WTC11 (cell line): Measurements from ENCODE around the gene RAB15. TPM values are rescaled to one million over a fixed set of nuclear protein-coding genes. Genes with fewer than 3 reads are reported as not detected.

Source experiments
- ATAC-seq: fragments of 200-7000 bp; cut with Tn5 transposase; 2 replicates; pipeline ENCODE4 v1.10.0; 2021; ENCODE audit warnings: mild to moderate bottlenecking, moderate library complexity
- CTCF ChIA-PET: fragments of 300-600 bp; sonication (Branson Sonifier 250); formaldehyde crosslinking; loops from one replicate; lab custom pipeline; 2021; ENCODE audit warnings: antibody characterized with exemption; lab: Charles Lee
- POLR2A ChIA-PET: fragments of 350-600 bp; sonication (Branson Sonifier 250); formaldehyde crosslinking; loops from one replicate; lab custom pipeline; 2021; ENCODE audit warnings: antibody characterized with exemption; lab: Charles Lee
- DNase-seq: peaks from one replicate; pipeline ENCODE4 v3.0.0; 2021; ENCODE audit warnings: low spot score
- H3K27ac Mint-ChIP-seq: 2 replicates; pipeline ENCODE4 v1.8.0; 2021; ENCODE audit warnings: mixed read lengths
- H3K27me3 Mint-ChIP-seq: 2 replicates; pipeline ENCODE4 v1.8.0; 2021; ENCODE audit warnings: low read depth, mild to moderate bottlenecking, moderate library complexity, mixed read lengths
- H3K36me3 Mint-ChIP-seq: 2 replicates; pipeline ENCODE4 v1.8.0; 2021; ENCODE audit warnings: mixed read lengths
- H3K4me1 Mint-ChIP-seq: 2 replicates; pipeline ENCODE4 v1.8.0; 2022; ENCODE audit warnings: mixed read lengths
- H3K4me3 Mint-ChIP-seq: 2 replicates; pipeline ENCODE4 v1.8.0; 2021; ENCODE audit warnings: mild to moderate bottlenecking, moderate library complexity, mixed read lengths
- H3K9me3 Mint-ChIP-seq: 2 replicates; pipeline ENCODE4 v1.8.0; 2021; ENCODE audit warnings: mixed read lengths
- FOXP1 ChIP-seq: sonication (generic); formaldehyde crosslinking; IDR thresholded peaks from 2 replicates; pipeline ENCODE4 v1.8.0; 2022; ENCODE audit warnings: missing genetic modification reagents, mild to moderate bottlenecking, moderate library complexity, borderline replicate concordance
- GABPB1 ChIP-seq: sonication (generic); formaldehyde crosslinking; IDR thresholded peaks from 2 replicates; pipeline ENCODE4 v1.8.1; 2023; ENCODE audit warnings: mild to moderate bottlenecking, missing genetic modification reagents
- HMGA2 ChIP-seq: fragments of 250-450 bp; sonication (Bioruptor Pico); IDR thresholded peaks from 2 replicates; pipeline ENCODE4 v1.4.0; 2021; ENCODE audit warnings: mild to moderate bottlenecking, moderate library complexity
- OVOL2 ChIP-seq: fragments of 250-450 bp; sonication (Bioruptor Pico); IDR thresholded peaks from 2 replicates; pipeline ENCODE4 v1.9.0; 2021; ENCODE audit warnings: mild to moderate bottlenecking, borderline replicate concordance
- SOX15 ChIP-seq: fragments of 250-450 bp; sonication (Bioruptor Pico); IDR thresholded peaks from 2 replicates; pipeline ENCODE4 v1.9.0; 2021; ENCODE audit warnings: mild to moderate bottlenecking
- SP1 ChIP-seq: sonication (generic); formaldehyde crosslinking; conservative IDR thresholded peaks from 2 replicates; pipeline ENCODE4 v1.8.1; 2022; ENCODE audit warnings: missing genetic modification reagents
- TCF7 ChIP-seq: sonication (generic); formaldehyde crosslinking; IDR thresholded peaks from 2 replicates; pipeline ENCODE4 v1.8.0; 2022; ENCODE audit warnings: mild to moderate bottlenecking, low read depth, missing genetic modification reagents, moderate library complexity
- TP53 ChIP-seq: sonication (generic); formaldehyde crosslinking; IDR thresholded peaks from 2 replicates; pipeline ENCODE4 v1.8.1; 2023; ENCODE audit warnings: mild to moderate bottlenecking, missing genetic modification reagents
- ZNF232 ChIP-seq: sonication (generic); formaldehyde crosslinking; IDR thresholded peaks from 2 replicates; pipeline ENCODE4 v1.8.0; 2022; ENCODE audit warnings: mild to moderate bottlenecking, missing genetic modification reagents
- ZNF416 ChIP-seq: fragments of 250-450 bp; sonication (Bioruptor Pico); IDR thresholded peaks from 2 replicates; pipeline ENCODE4 v1.9.0; 2021; ENCODE audit warnings: mild to moderate bottlenecking, inconsistent platforms
- ZNF671 ChIP-seq: fragments of 250-450 bp; sonication (Bioruptor Pico); IDR thresholded peaks from 2 replicates; pipeline ENCODE4 v1.8.0; 2021; ENCODE audit warnings: mild to moderate bottlenecking
- total RNA-seq: library from RNA; stranded (reverse); gene quantifications from 3 replicates; pipeline ENCODE4 v1.2.3, GENCODE V29; 2021
- TF ChIP-seq, protein P1 (sequence below): sonication (generic); formaldehyde crosslinking; IDR thresholded peaks from 2 replicates; pipeline ENCODE4 v1.8.1; 2022; ENCODE audit warnings: mild to moderate bottlenecking, moderate library complexity, missing genetic modification reagents
- TF ChIP-seq, protein P2 (sequence below): sonication (generic); formaldehyde crosslinking; IDR thresholded peaks from 2 replicates; pipeline ENCODE4 v1.8.1; 2023; ENCODE audit warnings: mild to moderate bottlenecking, missing genetic modification reagents, borderline replicate concordance
- TF ChIP-seq, protein P3 (sequence below): sonication (generic); formaldehyde crosslinking; IDR thresholded peaks from 2 replicates; pipeline ENCODE4 v1.8.1; 2023; ENCODE audit warnings: mild to moderate bottlenecking, missing genetic modification reagents, moderate library complexity
- TF ChIP-seq, protein P4 (sequence below): sonication (generic); formaldehyde crosslinking; conservative IDR thresholded peaks from 2 replicates; pipeline ENCODE4 v1.8.1; 2023; ENCODE audit warnings: mild to moderate bottlenecking, low read depth, missing genetic modification reagents, moderate library complexity
- TF ChIP-seq, protein P5 (sequence below): sonication (generic); formaldehyde crosslinking; IDR thresholded peaks from 2 replicates; pipeline ENCODE4 v1.8.1; 2023; ENCODE audit warnings: mild to moderate bottlenecking, missing genetic modification reagents
- TF ChIP-seq, protein P6 (sequence below): sonication (generic); formaldehyde crosslinking; IDR thresholded peaks from 2 replicates; pipeline ENCODE4 v1.8.1; 2022; ENCODE audit warnings: low read depth, missing genetic modification reagents, borderline replicate concordance
- TF ChIP-seq, protein P7 (sequence below): sonication (generic); formaldehyde crosslinking; IDR thresholded peaks from 2 replicates; pipeline ENCODE4 v1.8.0; 2023; ENCODE audit warnings: missing genetic modification reagents
- TF ChIP-seq, protein P8 (sequence below): sonication (generic); formaldehyde crosslinking; IDR thresholded peaks from 2 replicates; pipeline ENCODE4 v1.8.1; 2022; ENCODE audit warnings: missing genetic modification reagents, borderline replicate concordance
- TF ChIP-seq, protein P9 (sequence below): sonication (generic); formaldehyde crosslinking; IDR thresholded peaks from 2 replicates; pipeline ENCODE4 v1.8.1; 2023; ENCODE audit warnings: mild to moderate bottlenecking, missing genetic modification reagents, moderate library complexity

RAB15 gene
- total RNA-seq, 1 experiment from 2014 or later, result 49.1 TPM

DNA sequence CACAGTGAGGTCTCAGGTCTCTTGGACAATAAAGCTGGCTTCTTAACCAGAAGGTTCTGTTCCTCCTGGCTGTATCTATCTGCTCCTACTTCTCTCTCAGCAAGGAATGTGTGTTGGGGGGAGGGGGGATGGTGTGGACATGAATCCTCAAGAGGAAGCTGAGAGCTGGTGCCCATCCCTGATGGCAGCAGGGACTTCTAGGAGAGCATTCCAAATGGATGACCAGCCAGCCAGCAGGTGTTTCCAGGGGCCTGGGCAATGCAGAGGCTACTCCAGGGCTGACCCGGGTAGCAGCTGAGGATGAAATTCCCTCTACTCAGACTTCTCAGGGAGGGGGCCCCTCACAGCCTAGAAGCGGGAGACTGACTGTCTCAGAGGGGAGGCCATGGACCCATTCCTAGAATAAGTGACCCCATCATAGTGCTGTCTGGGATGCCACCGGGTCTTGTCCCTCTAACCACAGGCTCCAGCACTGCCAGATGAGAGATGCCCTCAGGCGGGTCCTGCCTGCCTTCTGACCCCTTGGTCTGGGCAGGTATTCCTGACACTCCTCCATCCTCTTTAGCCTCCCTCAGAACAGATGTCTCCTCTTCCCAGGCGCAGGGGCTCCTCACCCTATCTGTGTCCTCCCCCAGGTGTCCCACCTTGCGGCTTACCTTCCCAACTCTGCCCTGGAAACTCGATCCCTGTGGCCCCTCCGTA is 1.2 kb downstream of the RAB15 start (continued):
- TF ChIP-seq, protein P1, sequence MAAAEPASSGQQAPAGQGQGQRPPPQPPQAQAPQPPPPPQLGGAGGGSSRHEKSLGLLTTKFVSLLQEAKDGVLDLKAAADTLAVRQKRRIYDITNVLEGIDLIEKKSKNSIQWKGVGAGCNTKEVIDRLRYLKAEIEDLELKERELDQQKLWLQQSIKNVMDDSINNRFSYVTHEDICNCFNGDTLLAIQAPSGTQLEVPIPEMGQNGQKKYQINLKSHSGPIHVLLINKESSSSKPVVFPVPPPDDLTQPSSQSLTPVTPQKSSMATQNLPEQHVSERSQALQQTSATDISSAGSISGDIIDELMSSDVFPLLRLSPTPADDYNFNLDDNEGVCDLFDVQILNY (CRISPR knock-in tag), result no peak
- TF ChIP-seq, protein P2, sequence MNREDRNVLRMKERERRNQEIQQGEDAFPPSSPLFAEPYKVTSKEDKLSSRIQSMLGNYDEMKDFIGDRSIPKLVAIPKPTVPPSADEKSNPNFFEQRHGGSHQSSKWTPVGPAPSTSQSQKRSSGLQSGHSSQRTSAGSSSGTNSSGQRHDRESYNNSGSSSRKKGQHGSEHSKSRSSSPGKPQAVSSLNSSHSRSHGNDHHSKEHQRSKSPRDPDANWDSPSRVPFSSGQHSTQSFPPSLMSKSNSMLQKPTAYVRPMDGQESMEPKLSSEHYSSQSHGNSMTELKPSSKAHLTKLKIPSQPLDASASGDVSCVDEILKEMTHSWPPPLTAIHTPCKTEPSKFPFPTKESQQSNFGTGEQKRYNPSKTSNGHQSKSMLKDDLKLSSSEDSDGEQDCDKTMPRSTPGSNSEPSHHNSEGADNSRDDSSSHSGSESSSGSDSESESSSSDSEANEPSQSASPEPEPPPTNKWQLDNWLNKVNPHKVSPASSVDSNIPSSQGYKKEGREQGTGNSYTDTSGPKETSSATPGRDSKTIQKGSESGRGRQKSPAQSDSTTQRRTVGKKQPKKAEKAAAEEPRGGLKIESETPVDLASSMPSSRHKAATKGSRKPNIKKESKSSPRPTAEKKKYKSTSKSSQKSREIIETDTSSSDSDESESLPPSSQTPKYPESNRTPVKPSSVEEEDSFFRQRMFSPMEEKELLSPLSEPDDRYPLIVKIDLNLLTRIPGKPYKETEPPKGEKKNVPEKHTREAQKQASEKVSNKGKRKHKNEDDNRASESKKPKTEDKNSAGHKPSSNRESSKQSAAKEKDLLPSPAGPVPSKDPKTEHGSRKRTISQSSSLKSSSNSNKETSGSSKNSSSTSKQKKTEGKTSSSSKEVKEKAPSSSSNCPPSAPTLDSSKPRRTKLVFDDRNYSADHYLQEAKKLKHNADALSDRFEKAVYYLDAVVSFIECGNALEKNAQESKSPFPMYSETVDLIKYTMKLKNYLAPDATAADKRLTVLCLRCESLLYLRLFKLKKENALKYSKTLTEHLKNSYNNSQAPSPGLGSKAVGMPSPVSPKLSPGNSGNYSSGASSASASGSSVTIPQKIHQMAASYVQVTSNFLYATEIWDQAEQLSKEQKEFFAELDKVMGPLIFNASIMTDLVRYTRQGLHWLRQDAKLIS (CRISPR knock-in tag), result no peak
- no peak for TF ChIP-seq TCF7 (CRISPR knock-in tag)
- TF ChIP-seq, protein P3, sequence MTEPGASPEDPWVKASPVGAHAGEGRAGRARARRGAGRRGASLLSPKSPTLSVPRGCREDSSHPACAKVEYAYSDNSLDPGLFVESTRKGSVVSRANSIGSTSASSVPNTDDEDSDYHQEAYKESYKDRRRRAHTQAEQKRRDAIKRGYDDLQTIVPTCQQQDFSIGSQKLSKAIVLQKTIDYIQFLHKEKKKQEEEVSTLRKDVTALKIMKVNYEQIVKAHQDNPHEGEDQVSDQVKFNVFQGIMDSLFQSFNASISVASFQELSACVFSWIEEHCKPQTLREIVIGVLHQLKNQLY (CRISPR knock-in tag), result no peak
- TF ChIP-seq ZNF232 (CRISPR knock-in tag), result no peak

DNA sequence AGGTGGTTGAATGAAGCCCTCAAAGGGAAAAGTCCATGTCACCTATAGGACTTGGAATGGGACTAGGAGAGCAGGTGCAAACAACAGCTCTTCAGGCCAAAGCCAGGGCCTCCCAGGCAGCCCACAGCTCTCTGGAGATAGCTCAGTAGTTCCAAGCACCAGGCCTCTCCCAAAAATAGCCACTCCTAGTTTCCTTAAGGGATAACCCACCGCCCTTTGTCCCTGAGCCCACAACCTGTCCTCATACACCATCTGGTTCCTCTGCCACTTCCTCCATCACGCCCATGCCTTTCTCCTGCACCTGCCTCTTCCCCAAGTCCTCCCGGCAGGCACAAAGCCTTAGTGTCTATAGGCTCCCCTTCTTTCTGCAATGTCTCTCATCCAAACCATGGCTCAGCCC is 2.1 kb downstream of the RAB15 start:
- no peaks in the 10 kb centered on the region; the same call in 1 of the 2 replicates for H3K27me3 Mint-ChIP-seq
- no peak for ATAC-seq
- no peak for DNase-seq
- no peak overlapping the region for H3K27ac Mint-ChIP-seq
- H3K4me1 Mint-ChIP-seq, result peaks cover 69% of the 10 kb centered on the region
- H3K36me3 Mint-ChIP-seq, result peaks cover 15% of the 10 kb centered on the region
- ChIA-PET CTCF (interaction anchor here (1.3 to 4.2 kb wide), 5 partner anchors 9 to 59 kb away, joined by 3 to 26 read pairs (median 10); partner anchors contain the start of gene FNTB), POLR2A (interaction anchor here (0.5 kb wide), 1 partner anchor 179 kb away, joined by 4 read pairs; no protein-coding TSS in a partner anchor)
- H3K9me3 Mint-ChIP-seq, result no peaks in the 10 kb centered on the region
- H3K4me3 Mint-ChIP-seq, result peak overlapping the region; percentile 73; the same call in 1 of the 2 replicates
- no peak for TF ChIP-seq ZNF416
- TF ChIP-seq, protein P4, sequence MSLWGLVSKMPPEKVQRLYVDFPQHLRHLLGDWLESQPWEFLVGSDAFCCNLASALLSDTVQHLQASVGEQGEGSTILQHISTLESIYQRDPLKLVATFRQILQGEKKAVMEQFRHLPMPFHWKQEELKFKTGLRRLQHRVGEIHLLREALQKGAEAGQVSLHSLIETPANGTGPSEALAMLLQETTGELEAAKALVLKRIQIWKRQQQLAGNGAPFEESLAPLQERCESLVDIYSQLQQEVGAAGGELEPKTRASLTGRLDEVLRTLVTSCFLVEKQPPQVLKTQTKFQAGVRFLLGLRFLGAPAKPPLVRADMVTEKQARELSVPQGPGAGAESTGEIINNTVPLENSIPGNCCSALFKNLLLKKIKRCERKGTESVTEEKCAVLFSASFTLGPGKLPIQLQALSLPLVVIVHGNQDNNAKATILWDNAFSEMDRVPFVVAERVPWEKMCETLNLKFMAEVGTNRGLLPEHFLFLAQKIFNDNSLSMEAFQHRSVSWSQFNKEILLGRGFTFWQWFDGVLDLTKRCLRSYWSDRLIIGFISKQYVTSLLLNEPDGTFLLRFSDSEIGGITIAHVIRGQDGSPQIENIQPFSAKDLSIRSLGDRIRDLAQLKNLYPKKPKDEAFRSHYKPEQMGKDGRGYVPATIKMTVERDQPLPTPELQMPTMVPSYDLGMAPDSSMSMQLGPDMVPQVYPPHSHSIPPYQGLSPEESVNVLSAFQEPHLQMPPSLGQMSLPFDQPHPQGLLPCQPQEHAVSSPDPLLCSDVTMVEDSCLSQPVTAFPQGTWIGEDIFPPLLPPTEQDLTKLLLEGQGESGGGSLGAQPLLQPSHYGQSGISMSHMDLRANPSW, result no peak
- no peak for TF ChIP-seq SP1 (CRISPR knock-in tag)
- TF ChIP-seq, protein P5, sequence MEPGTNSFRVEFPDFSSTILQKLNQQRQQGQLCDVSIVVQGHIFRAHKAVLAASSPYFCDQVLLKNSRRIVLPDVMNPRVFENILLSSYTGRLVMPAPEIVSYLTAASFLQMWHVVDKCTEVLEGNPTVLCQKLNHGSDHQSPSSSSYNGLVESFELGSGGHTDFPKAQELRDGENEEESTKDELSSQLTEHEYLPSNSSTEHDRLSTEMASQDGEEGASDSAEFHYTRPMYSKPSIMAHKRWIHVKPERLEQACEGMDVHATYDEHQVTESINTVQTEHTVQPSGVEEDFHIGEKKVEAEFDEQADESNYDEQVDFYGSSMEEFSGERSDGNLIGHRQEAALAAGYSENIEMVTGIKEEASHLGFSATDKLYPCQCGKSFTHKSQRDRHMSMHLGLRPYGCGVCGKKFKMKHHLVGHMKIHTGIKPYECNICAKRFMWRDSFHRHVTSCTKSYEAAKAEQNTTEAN (CRISPR knock-in tag), result no peak
- no peak for TF ChIP-seq FOXP1
- TF ChIP-seq ZNF671 (CRISPR knock-in tag), result no peak
- no peak for TF ChIP-seq TP53 (CRISPR knock-in tag)
- TF ChIP-seq OVOL2, result no peak
- TF ChIP-seq, protein P6, sequence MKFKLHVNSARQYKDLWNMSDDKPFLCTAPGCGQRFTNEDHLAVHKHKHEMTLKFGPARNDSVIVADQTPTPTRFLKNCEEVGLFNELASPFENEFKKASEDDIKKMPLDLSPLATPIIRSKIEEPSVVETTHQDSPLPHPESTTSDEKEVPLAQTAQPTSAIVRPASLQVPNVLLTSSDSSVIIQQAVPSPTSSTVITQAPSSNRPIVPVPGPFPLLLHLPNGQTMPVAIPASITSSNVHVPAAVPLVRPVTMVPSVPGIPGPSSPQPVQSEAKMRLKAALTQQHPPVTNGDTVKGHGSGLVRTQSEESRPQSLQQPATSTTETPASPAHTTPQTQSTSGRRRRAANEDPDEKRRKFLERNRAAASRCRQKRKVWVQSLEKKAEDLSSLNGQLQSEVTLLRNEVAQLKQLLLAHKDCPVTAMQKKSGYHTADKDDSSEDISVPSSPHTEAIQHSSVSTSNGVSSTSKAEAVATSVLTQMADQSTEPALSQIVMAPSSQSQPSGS (CRISPR knock-in tag), result no peak
- no peak for TF ChIP-seq HMGA2 (CRISPR knock-in tag)
- no peak for TF ChIP-seq GABPB1
- TF ChIP-seq, protein P7, sequence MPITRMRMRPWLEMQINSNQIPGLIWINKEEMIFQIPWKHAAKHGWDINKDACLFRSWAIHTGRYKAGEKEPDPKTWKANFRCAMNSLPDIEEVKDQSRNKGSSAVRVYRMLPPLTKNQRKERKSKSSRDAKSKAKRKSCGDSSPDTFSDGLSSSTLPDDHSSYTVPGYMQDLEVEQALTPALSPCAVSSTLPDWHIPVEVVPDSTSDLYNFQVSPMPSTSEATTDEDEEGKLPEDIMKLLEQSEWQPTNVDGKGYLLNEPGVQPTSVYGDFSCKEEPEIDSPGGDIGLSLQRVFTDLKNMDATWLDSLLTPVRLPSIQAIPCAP (CRISPR knock-in tag), result no peak
- no peak for TF ChIP-seq SOX15 (CRISPR knock-in tag)
- TF ChIP-seq, protein P8, sequence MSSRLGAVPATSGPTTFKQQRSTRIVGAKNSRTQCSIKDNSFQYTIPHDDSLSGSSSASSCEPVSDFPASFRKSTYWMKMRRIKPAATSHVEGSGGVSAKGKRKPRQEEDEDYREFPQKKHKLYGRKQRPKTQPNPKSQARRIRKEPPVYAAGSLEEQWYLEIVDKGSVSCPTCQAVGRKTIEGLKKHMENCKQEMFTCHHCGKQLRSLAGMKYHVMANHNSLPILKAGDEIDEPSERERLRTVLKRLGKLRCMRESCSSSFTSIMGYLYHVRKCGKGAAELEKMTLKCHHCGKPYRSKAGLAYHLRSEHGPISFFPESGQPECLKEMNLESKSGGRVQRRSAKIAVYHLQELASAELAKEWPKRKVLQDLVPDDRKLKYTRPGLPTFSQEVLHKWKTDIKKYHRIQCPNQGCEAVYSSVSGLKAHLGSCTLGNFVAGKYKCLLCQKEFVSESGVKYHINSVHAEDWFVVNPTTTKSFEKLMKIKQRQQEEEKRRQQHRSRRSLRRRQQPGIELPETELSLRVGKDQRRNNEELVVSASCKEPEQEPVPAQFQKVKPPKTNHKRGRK (CRISPR knock-in tag), result no peak
- TF ChIP-seq, protein P9, sequence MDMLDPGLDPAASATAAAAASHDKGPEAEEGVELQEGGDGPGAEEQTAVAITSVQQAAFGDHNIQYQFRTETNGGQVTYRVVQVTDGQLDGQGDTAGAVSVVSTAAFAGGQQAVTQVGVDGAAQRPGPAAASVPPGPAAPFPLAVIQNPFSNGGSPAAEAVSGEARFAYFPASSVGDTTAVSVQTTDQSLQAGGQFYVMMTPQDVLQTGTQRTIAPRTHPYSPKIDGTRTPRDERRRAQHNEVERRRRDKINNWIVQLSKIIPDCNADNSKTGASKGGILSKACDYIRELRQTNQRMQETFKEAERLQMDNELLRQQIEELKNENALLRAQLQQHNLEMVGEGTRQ (CRISPR knock-in tag), result no peak
